ENCODE measurements around the gene AGO1.
"Not testable (repeated sequence)": the region's sequence is repeated elsewhere in the genome, so short reads cannot be mapped to it uniquely, and the experiment has no call there.

The AGO1 gene

DNA sequence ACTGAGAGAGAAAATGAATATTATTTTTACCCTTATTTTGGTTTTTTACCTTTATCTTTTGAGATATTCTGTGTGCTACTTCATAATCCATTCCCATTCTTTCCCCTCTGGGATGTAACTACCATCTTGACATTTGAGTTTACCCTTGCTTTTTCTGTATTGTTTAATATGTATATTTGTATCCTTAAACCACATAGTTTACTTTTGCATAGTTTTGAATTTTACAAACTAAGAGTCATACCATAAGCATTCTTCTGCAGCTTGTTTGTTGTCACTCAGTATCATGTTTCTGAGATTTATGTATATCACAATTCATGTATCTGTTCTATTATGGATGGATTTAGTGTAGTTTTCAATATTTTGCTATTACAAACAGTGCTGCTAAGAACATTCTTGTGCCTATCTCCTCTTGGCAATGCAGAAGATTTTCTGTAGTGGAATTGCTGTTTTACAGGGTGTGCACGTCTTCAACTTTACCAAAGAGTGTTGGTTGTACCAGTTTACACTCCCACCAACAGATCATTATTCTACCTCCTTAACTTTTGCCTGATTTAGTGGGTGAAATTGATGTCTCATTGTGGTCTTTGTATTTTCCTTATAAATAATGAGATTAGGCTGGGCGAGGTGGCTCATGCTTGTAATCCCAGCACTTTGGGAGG, 12.2 kb upstream of the AGO1 start:
- no peak for DNase-seq

DNA sequence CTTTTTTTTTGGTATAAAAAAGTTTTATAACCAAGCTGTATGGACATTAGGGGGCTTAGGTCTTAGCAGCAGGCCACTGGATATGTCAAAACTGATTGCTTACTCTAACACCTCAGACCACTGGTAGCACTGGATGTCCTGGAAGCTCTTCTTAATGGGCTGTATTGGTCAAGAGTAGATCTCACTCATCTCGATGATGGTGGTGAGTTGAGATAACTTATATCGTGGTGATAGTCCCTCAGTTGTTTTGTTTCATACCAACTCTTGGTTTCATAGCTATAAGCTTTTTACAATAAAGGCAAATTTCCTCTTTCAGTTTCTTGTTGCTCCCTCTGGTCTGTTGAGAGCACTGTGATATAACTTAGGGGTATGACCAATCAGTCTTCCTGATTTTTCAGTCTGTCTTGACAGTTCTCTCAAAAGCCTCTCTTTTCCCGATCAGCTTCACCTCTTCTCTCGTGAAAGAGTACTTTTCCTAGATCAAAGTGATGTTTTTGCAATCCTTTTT, 9.7 kb upstream of the AGO1 start:
- no peak for DNase-seq

DNA sequence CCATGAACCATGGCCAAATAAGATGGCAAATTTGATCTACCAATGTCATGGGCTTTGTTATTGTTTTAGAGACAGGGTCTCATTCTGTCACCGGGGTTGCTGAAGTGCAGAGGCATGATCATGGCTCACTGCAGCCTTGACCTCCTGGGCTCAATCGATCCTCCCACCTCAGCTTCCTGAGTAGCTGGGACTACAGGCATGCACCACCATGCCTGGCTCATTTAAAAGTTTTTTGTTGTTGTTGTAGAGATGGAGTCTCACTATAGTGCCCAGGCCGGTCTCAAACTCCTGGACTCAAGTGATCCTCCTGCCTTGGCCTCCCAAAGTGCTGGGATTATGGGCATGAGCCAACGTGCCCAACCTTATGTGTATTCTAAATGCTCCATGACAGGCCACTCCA, 8.9 kb upstream of the AGO1 start:
- not testable (repeated sequence) for DNase-seq

DNA sequence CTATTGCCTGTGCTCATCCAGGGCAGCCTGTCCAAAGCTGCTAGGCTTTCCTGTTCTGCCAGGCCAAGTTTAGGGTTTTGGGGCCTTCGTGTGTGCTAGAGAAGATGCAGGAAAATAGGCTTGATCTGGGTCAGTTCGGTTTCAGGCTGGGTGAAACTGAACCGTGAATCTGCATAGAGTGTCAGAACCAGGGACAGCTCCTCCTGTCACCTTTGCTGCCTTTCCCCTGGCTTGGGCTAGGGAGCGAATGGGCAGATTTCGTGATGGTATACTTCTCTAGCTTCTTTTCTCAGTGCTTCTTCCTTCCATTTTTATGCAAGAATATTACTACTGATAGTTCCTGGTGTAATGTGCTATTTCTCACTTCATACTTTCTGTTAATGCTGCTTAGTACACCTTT, 6.0 kb upstream of the AGO1 start:
- DNase-seq: no peak

DNA sequence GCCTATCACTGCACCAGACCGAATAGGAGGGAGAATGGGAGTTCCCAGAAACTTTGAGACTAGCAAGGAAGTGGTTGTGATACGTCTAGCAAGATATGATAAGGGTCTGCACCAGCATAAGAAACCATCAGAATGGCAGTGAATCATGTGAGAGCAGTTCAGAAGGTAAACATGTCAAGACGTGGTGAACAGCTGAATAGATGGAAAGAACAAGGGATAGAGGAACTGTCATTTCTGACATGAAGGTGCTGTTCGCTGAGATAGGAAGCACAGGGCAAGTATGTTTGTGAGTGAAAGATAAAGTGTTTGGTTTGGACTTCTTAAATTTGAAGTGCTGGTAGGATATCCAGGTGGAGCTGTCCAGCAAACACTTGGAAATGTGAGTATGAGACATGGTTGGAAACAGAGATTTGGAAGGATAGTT, 1.1 kb upstream of the AGO1 start:
- DNase-seq: no peak

DNA sequence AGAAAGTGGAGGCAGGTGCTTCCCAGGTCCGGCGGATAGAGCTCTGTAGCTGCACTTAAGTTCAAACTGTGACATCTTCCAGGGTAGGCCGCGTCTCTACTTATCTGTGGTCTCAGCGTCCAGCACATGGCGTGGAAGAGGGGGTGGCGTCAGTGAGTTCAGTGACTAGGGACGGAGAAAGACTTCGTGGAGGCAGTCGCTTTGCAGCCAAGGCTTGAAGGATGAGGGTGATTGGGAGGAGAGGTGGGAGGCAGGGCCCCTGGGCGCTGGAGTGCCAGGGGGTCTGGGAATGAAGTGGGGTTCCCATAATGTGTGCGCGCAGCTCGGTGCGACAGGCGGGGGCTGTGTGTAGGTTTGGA, 444 bp upstream of the AGO1 start:
- no peak for DNase-seq

GRCh38 chr1:35883635-35884101, 659 bp downstream of the AGO1 start:
- no peak for DNase-seq

GRCh38 chr1:35884934-35885333, 1.9 kb downstream of the AGO1 start:
- no peak for DNase-seq

DNA sequence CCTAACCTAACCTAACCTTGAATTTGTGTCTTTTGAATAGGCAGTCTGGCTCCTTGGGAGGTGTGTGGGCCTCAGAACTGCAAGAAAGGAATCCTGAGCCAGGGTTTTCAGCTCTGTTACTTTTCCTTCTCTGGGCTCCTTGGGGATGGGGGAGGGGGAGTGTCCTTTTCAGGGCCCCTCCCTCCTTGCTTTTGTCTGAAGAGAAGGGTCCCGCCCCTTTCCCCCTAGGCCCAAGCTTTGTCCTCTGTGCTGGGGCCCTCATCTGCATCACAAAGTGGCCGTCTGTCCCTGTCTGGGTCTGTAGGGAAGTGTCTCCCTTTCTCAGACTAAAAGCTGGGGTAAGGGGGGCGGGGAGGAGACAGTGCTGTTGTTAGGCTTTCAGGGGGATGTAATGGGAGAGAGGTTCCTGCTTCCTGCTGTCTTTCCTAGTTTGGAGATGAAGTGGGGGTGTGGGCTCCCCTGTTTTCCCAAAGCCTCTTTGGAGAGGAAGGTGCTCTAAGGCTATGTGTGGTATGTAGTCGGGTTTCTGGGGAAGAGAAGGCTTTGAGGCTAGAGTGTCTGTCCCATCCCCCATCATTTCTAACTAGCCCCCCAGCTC, 3.1 kb downstream of the AGO1 start:
- no peak for DNase-seq

DNA sequence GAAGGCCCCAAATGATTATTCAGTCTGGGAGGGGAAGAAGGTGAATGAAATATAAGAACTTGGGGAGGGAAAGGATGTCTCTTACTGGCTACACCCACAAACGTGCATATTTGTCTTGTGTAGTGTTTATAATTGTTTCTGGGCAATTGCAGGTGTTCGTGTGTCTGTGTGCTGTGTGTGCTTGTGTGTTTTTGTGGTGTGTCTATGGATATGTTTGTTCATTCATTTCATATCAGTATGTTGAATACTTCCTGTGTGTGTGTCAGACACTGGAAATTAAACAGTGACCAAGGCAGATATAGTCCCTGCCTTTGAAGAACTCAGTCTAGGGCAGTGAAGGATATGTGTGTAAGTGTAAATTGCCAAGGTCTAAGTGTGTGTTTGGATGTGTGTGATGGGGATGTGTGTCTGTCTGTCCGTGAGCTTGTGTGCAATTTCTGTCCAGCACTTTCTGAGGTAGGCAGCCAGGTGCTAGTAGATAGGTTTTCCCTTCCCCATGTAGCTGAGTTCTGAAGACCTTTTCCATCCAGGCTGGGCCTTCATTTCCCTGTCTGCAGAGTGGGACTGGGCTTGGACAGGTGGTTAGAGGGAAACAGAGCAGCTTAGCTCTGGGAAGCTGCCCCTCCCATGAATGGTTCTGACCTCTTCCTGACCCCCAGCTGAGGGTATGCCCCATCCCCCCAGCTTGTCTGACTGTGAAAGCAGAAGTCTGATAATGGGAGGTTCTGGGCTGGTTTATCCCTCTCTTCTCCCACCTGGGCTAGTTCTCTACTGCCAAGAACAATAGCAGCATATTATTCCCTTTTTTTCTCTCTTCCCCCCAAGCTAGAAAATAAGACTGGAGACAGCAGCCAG, 3.8 kb downstream of the AGO1 start:
- no peak for DNase-seq

- DNase-seq: no peak
Observed at GRCh38 chr1:35887508-35887907, 4.5 kb downstream of the AGO1 start.

GRCh38 chr1:35888255-35888654, 5.2 kb downstream of the AGO1 start:
- no peak for DNase-seq

DNA sequence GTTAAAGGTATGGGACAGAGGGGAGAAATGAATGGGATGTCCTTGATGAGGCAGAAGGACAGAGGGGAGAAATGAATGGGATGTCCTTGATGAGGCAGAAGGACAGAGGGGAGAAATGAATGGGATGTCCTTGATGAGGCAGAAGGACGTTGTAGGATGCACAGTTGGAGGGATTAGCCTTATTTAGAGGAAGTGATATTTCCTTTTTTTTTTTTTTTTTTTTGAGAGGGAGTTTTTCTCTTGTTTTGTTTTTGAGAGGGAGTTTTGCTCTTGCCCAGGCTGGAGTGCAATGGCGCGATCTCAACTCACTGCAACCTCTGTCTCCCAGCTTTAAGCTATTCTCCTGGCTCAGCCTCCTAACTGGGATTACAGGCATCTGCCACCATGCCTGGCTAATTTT, 6.0 kb downstream of the AGO1 start:
- not testable (repeated sequence) for DNase-seq

DNA sequence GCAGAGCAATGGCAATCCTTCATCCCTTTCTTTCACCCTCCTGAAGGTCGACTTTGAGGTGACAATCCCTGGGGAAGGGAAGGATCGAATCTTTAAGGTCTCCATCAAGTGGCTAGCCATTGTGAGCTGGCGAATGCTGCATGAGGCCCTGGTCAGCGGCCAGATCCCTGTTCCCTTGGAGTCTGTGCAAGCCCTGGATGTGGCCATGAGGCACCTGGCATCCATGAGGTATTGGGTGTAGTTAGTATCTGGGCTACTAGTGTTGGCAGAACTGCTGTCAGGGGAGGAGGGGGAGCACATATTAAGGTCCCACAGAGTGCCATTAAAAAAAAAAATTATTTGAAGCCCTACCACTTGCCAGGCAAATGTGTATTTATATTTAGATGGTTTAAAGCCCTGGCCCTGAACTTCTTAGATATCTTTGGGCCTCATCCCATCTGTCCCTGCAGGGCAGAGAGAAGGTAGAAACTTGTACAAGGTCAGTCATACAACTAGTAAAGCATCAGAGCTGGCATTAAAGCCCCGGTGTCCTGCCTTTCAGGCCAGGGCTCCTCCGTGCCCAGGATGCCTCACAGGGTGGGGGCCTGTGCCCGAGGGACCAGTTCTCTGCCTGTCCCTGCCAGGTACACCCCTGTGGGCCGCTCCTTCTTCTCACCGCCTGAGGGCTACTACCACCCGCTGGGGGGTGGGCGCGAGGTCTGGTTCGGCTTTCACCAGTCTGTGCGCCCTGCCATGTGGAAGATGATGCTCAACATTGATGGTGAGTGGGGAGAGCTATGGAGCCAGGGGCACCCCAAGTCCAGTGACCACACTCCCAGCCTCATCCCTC, 10.3 kb downstream of the AGO1 start:
- DNase-seq: no peak

DNA sequence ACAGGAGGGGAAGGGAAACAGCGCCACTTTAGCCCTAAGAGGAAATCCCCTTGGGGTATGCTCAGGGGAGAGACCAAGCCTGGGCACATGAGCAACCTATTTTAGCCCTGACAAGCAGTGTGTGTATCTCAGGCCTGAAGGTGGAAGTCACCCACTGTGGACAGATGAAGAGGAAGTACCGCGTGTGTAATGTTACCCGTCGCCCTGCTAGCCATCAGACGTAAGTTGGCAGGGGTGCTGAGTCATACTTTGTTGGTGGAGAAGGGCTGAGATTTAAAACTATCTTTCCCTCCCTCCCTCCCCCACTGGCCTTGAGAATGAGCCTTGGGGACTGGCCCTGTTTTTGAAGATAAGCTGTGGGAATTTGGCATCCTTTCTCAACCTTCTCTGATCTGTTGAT, 11.2 kb downstream of the AGO1 start:
- no peak for DNase-seq

DNA sequence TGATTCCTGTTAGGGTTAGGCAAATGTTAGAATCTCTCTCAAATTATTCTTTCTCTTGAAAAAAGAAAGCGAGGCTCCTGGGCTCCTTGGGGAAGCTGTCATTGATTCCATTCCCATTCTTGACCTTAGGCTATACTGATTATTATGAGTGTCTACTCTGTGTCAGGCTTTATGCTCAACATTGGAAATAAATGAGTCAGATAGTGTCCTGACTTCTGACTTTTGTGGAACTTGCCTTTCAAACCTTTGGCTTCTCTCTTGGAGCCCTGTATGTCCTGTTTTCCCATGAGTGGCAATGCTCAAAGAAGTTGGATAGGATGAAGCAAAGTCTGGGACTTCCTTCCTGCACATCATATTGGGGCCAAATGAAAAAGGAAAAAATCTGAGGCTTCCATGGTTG, 11.6 kb downstream of the AGO1 start:
- DNase-seq: no peak

- DNase-seq: no peak
Observed at GRCh38 chr1:35899941-35900340, 16.9 kb downstream of the AGO1 start.

DNA sequence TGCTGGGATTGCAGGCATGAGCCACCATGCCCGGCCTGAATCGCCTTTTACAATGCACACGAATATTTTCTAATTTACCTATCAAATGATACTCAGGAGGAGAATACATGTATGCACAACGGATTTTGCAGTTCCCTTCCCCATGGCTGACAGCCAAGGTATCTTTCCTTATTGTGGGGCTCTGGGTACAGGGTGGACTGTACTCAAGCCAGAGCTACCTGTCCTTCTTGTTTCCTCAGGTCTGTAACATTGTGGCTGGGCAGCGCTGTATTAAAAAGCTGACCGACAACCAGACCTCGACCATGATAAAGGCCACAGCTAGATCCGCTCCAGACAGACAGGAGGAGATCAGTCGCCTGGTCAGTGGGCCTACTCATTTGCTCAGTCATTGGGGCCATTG, 18.2 kb downstream of the AGO1 start:
- no peak for DNase-seq

DNA sequence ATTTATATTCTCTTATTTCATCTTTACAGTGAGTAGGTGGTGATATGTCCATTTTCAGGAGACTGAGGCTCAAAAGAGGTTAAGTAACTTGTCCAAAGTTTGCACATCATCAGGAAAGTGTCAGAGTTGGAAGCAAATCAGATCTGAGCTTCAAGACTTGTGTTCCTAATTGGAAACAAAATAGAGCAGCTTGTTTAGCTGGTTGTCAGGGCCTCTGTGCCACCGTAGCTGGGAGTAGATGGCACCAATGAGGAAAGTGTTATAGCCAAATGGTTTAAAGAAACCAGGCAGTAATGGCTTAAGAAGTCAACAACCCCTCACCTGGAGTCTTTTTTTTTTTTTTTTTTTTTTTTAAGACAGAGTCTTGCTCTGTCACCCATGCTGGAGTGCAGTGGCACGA, 19.7 kb downstream of the AGO1 start:
- DNase-seq: no peak

DNA sequence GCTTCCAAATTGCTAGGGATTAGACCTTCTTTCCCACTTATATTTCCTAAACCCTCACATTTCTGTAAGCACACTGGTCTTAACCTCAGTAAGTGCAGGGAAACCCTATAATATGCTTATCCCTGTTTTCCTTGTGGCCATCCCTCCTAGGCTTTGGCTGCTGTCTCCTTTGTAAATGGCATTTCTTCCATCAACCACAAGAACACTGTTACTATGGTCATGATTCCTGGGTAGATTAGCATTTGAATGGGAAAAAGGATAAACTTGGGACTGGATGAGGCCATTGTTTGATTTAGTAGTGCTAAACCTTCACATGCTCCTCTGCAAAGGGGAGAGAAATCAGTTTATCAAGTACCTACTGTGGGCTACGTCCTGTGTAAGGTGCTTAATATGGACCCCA, 31.7 kb downstream of the AGO1 start:
- DNase-seq: no peak

DNA sequence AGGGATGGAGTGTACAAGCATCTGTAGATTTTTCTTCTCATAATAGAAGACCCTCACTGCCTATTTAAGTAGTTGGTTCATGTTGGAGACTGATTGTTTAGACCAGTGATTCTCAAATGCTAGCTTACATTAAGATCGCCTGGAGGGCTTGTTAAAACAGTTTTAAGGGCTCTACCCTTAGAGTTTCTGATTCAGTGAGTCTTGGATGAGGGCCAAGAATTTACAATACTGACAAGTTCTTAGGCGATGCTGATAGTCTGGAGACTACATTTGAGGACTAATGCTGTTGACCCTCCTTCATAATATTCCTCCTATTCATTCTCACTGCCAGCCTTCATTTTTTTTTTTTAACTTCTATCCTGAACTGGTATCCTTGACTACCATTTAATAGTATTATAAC, 32.7 kb downstream of the AGO1 start:
- no peak for DNase-seq

DNA sequence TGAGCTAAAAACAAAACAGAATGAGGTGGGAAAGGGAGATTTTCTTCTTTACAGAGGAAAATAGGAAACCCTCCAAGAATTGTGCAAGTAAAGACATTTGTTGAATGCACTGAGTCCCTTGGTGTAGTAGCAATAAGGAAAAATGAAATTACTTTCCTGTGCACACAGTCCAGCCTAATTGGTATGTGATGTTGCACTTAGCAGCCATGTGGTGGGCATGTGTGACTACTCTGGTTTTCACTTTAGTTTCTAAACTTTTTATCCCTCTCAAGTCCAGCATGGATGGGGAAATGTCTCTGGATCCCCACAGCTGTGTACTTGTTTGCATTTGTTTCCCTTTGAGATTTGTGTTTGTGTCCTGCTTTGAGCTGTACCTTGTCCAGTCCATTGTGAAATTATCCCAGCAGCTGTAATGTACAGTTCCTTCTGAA, 40.8 kb downstream of the AGO1 start:
- DNase-seq: no peak

DNA sequence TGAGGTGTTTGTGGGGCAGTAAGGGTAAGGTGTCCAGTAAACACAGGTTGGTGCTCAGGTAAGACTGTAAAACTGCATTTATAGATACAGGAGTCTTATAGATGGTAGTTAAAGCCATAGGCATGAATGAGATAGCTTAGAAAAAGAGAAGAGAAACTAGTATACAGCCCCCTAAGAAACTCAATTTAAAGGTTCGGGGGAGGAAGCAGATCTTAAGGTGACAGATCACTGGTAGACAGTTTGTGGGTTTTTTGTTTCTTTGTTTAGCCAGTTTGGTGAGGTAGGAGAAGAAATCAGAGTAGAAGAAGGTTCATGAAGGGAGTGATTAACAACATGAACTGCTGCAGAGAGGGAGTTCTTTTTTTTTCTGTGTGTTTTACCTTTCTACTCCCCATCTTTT, 41.8 kb downstream of the AGO1 start:
- no peak for DNase-seq

All from DMS 273 treated with DMSO at 0.1 percent for 48 hours (cell line).